ENCODE measurements around the gene ALK. TPM values are rescaled to one million over a fixed set of nuclear protein-coding genes. Genes with fewer than 3 reads are reported as not detected.
A peak's percentile ranks its signal among the peaks of the same experiment; 100 is the strongest.

ALK gene
- total RNA-seq, 4 donors from 2014 or later = 0.66 TPM; not detected in 3

DNA sequence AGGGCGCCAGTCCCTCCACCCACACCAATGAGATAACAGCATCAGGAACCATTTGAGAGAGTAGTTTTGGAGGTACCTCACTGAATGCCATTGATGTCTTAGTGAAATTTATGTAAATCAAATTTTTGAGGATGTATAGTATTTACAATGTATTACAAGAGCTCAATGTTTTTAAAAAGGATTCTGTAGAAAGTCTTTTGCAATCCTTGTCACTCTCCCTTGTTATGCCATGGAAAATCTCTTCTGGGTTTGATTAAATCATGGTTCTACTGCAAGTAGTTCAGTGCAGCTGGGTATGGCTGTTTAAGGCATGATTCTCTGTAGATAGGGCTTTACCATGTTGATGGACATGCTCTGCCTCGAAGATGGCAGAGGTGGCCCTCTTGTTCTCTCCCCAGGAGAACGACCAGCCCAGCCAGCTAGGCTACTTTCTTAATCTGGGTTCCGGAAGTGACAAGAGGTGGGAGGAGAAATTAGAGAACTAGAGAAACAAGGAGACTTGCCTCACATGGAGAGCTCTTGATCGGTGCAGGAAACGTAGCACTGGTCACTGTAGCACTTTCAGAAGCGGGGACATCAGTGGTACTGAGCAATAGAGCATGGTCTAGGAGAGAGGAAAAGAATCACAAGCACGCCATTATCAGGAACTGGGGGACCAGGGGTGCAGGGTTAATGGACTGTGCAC lies 603.4 kb downstream of the ALK start:
- WGBS, 2 donors = 67 to 76% methylated on average over 8 of the region's 8 CpGs
- H3K4me3 ChIP-seq (ENCODE audit: low read depth, poor library complexity, severe bottlenecking) = no peak overlapping the region
- TF ChIP-seq CTCF (IDR thresholded peaks at IDR 0.05) (no peak), POLR2A (IDR thresholded peaks at IDR 0.05) (no peak)
- DNase-seq (ENCODE audit: low spot score in 2 of 2) = no peak
- intact Hi-C loops (cut with DNase I; ENCODE audit: low total_unique reads) = no loop called here

DNA sequence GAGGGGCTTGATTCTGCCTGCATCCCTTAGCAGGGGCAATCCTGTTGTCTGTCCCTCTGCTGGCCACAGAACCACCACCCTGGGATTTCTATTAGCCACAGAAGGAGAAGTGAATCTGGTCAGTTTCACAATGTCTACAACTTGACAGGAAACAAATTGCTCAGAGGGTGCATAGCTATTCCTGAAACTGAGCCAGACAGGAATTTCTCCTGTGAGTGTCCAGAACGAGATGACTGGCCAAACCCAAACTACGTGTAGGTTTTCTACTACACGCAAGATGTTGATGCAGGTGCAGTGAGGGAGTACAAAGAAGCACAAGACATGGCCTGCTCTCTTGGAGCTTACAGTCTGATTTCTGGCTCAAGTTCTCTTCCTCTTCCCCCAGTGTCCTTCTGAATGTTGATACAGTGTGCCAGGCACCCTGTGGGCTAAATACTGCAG lies 604.3 kb downstream of the ALK start:
- 65 to 69% methylated on average over 3 of the region's 3 CpGs for WGBS, 2 donors
- intact Hi-C loops (cut with DNase I; ENCODE audit: low total_unique reads) = no loop called here

DNA sequence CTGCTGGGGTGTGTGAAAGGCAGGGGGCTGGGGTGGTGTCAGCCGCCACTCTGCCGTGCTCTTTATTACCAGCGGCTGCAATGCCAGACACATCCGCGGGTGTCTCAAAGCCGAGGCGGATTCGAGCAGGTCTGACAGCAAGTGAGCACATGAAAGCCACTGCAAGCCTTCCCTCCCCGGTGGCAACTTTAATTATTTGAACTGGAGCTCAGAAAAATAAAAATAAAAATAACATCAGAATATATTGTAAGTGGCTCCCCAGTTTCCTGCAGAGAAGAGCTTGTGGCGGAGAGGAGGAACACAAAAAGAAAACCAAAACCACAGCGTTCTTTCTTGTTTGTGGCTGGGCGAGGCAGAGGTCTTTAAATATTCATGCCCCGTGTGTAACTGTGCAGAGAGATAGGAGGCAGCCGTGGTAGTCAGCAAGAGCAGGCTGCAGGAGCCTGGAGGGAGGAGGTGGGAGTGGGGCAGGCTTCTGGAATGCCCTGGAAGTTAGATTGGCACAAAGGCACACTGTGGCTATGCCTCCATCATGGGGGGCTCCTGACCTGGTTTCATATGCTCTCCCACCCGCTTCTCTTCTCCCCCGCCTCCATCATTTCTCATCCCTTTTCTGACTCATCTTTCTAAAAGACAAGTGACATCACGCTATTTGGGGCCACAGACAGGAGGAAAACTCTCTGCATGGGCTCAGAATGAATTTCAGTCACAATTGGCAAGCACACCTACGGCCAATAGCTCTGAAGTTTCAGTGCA lies 606.4 kb downstream of the ALK start:
- intact Hi-C loops (cut with DNase I; ENCODE audit: low total_unique reads) = no loop called here
- TF ChIP-seq CTCF (IDR thresholded peaks at IDR 0.05) (no peak), POLR2A (IDR thresholded peaks at IDR 0.05) (no peak)
- DNase-seq (ENCODE audit: low spot score in 2 of 2) = peak in 1 of 2 donors; percentile 25
- WGBS, 2 donors = 13 to 23% methylated on average over 18 of the region's 18 CpGs
- no peak overlapping the region for H3K4me3 ChIP-seq (ENCODE audit: low read depth, poor library complexity, severe bottlenecking)

More for the DNA sequence above, 604.3 kb downstream of the ALK start:
- DNase-seq (ENCODE audit: low spot score in 2 of 2) = no peak
- H3K4me3 ChIP-seq (ENCODE audit: low read depth, poor library complexity, severe bottlenecking) = no peak overlapping the region
- TF ChIP-seq CTCF (IDR thresholded peaks at IDR 0.05) (no peak), POLR2A (IDR thresholded peaks at IDR 0.05) (no peak)

GRCh38 chr2:29311458-29311857 lies 609.9 kb downstream of the ALK start:
- TF ChIP-seq CTCF (IDR thresholded peaks at IDR 0.05) (no peak), POLR2A (IDR thresholded peaks at IDR 0.05) (no peak)
- intact Hi-C loops (cut with DNase I; ENCODE audit: low total_unique reads) = no loop called here
- WGBS, 2 donors = 69 to 79% methylated on average over 5 of the region's 5 CpGs
- H3K4me3 ChIP-seq (ENCODE audit: low read depth, poor library complexity, severe bottlenecking) = no peak overlapping the region
- no peak for DNase-seq (ENCODE audit: low spot score in 2 of 2)

GRCh38 chr2:29310650-29311348 lies 610.6 kb downstream of the ALK start:
- TF ChIP-seq CTCF (IDR thresholded peaks at IDR 0.05) (no peak), POLR2A (IDR thresholded peaks at IDR 0.05) (no peak)

More at GRCh38 chr2:29310650-29311348, 610.6 kb downstream of the ALK start:
- no peak overlapping the region for H3K4me3 ChIP-seq (ENCODE audit: low read depth, poor library complexity, severe bottlenecking)
- no peak for DNase-seq (ENCODE audit: low spot score in 2 of 2)
- intact Hi-C loops (cut with DNase I; ENCODE audit: low total_unique reads) = no loop called here
- WGBS, 2 donors = 66 to 88% methylated on average over 10 of the region's 10 CpGs
